GM19351 (cell line): ENCODE measurements around the gene ZNF626.
"Not testable (repeated sequence)": the region's sequence is repeated elsewhere in the genome, so short reads cannot be mapped to it uniquely, and the experiment has no call there.

ENCODE experiments used
- ATAC-seq: cut with Tn5 transposase; IDR thresholded peaks from one replicate; pipeline ENCODE4 v1.9.1; 2021; ENCODE audit warnings: mild to moderate bottlenecking, moderate library complexity; ENCODE audit not compliant: unreplicated experiment

Gene ZNF626

DNA sequence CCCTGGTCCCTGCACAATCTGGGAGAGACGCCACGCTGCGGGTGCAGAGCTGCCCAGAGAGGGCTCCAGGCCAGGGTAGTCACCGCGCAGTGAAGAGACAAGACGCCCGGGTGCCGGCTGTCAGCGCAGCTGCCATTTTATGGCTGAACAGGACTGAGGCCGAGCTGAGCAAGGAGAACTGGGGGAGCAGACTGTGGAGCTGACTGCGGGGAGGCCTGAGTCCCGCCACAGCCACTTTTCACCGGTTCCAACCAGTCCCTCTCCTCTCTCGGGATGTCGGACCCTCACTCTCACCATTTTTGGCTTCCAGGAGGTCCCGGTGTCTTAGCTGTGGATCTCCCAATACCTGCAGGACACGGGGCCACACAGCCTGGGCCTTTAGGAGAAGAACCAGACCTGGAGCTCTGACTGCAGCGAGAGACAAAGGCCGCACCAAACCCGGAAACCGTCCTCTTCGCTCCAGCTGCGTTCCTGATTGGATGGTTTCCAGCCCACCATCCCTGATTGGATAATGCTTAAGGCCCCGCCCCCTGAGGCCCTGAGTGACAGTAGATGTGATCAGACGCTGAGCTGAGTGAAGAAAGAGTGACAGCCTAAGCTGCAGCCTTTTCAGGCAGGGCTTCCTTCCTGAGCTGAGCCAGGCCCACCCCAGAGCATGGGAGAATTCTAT is at the start of gene ZNF626:
Gene ZNF626, minus strand, starts transcription at position 422 of the 670 bp plus-strand sequence. Its CDS starts 125 bp downstream, at position 297.
- peak; percentile 69 for ATAC-seq

DNA sequence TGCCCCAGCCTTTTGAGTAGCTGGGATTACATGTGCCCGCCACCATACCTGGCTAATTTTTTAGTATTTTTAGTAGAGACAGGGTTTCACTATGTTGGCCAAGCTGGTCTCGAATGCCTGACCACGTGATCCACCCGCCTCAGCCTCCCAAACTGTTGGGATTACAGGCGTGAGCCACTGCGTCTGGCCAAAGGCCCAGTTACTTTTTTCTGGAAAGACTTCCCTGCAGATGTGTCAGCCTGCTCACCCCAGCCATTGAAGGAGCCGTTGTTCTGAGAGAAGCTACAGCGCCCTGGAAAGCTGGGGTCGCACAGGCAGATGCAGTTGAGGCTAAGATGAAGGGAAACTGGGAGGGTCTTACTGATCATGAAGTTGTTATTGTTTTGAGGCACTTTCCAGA is 7.9 kb upstream of the ZNF626 start:
- no peak for ATAC-seq

DNA sequence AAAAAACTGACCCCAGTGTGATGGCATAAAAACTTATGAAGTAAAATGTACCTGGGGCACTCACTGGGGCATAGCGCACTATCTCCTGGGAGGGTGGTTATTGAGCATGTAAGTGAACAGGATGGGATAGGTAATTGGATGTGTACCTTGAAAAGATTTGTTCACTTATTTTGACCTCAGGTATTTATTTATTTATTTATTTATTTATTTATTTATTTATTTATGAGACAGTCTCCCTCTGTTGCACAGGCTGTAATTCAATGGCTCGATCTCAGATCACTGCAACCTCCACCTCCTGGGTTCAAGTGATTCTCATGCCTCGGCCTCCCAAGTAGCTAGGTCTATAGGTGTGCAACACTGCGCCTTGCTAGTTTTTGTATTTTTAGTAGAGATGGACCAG is 5.9 kb upstream of the ZNF626 start:
- ATAC-seq: no peak

DNA sequence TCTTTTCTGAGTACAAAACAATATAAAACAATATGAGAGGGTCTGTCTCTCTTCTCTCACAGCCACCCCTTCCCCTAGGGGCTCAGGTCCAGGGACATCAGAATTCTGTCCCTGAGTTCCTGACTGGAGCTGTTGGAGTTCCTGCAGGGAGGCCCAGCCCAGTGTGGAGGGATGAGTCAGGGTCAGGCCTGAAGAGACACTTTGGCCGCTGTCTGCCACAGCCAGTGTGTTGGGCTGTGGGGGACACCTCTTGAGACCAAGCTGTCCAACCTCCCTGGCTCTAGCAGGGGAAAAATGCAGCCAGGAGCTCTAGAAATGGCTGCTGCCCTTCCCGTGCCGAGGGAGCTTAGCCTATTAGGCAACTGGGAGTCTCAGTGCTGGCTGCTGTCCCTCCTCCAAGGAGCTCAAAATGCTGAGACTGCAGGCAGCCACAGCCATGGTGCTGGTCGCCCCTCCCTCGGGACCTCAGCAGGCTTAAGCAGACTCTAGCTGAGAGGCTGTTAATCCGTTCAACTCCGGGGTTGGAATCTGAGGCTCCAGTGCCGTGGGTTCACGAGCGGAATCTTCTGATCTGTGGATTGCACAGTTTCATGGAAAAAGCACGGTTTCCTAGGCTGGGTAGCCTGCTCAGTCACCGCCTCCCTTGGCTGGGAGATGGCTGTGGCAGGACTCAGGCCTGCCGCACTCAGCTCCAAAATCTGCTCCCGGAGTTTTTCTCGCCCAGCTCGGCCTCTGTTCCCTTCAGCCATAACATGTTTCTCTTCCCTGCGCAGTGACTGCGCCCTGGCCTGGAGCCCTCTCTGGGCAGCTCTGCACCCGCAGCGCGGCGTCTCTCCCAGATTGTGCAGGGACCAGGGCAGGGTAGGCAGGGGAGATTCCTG is 3.8 kb upstream of the ZNF626 start:
- no peak for ATAC-seq

DNA sequence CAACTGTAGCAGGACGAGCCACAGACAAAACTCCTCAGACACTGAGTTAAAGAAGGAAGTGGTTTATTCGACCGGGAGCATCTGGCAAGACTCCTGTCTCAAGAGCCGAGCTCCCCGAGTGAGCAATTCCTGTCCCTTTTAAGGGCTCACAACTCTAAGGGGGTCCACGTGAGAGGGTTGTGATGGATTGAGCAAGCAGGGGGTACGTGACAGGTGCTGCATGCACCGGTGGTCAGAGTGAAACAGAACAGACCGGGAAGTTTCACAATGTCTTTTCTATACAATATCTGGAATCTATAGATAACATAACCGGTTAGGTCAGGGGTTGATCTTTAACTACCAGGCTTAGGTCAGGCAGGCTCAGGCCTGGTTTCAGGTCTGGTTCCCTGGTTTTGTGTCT is 3.1 kb upstream of the ZNF626 start:
- ATAC-seq: not testable (repeated sequence)

DNA sequence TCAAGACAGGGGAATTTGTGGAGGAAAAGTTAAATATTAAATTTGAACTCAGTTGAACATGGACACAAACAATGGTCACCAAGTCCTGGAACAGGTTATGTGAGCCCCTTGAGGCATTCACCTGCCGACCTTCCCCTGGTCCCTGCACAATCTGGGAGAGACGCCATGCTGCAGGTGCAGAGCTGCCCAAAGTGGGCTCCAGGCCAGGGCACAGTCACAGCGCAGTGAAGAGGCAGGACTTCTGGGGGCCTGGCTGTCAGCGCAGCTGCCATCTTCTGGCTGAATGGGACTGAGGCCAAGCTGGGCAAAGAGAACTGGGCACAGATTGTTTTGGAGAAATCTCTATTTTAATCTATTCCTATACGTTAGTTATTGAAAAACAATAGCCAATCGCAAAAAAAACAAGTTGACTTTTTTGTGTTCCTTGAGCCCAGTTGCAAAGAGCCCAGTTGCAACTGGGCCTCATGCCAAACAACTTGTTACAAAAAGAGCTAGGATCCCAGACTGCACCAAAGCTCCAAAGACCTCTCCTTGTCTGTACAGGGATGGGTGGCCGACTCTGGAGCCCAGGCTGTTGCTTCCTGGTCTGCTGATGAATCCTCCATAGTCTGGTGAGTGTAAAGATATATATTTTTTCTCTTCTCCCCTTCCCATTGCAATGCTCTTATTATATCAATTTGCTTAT is 1.2 kb upstream of the ZNF626 start:
- no peak for ATAC-seq

DNA sequence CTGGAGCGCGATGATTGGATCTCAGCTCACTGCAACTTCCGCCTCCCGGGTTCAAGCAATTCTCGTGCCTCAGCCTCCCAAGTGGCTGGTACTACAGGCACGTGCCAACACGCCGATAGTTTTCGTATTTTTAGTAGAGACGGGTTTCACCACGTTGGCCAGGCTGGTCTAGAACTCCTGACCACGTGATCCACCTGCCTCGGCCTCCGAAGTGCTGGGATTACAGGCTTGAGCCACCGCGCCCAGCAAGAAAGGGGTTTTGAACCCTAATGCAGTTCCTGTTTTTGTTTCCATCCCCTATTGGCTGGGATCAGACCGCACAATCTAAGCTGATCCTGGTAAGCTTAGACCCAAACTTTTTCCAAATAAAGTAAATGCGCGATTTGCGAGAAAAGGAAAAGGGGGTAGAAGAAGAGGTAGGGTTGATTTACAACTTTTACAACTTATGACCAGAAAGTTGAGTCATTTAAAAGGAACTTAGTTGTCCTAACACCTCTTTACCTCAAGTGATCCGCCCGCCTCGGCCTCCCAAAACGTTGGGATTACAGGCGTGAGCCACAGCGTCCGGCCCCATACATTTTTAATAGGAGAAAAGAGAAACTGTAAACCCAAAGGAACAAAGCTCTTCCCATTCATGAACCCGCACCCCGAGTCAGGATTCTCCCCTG is 764 bp downstream of the ZNF626 start:
- ATAC-seq: no peak

DNA sequence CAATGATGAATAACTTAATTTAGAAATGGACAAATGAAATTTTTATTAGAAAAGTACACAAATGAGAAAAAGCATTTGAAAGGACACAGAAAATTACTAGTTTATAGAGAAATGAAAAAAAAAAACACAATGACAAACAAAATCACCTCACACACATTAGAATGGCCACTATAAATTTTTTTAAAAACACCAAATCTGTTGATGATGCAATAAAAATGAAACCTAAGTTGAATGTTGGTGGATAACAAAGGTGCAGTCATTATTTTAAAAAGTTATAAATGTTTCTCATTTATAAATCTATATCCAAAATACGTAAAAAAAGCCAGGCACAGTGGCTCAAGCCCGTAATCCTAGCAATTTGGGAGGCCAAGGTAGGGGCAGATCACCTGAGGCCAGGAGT is 20.8 kb downstream of the ZNF626 start:
- ATAC-seq: no peak

DNA sequence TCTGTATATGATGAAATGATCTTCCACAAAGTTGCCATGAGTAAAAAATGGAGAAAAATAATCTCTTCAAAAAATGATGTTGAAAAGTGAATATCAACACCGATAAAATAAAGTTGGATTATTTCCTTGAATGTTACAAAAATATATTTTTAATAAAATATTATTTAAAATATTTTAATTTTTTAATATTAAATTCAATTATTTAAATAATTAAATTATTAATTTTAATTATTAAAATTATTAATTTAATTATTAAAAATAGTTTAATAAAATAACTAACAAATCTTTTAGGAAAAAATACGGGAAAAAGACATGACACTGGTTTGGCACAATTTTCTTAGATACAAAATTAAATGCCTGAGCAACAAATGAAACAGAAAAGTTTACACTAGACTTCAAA is 21.3 kb downstream of the ZNF626 start:
- ATAC-seq: no peak

DNA sequence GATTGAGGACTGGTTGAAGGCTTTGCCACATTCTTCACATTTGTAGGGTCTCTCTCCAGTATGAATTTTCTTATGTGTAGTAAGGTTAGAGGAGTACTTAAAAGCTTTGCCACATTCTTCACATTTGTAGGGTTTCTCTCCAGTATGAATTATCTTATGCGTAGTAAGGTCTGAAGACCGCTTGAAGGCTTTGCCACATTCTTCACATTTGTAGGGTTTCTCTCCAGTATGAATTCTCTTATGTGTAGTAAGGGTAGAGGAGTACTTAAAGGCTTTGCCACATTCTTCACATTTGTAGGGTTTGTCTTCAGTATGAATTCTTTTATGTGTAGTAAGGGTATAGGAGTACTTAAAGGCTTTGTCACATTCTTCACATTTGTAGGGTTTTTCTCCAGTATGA is 36.8 kb downstream of the ZNF626 start:
- ATAC-seq: not testable (repeated sequence)

DNA sequence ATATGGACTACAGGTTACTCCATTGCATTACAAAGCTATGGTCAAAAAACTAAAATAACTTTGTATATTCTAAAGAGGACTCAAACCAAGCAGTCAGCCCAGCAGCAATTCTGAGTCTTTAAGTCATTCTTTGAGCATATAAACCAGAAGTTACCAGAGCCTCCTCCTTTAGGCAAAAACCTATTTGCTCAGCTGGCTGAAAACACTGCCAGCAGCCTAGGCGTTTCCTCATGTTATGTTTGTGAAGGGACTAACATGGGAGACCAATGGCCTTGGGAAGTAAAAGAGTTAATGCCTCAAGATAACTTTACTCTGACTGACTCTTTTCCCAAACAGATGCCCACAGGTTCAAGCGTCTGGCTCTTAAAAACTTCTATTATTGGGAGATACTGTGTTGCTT is 45.3 kb downstream of the ZNF626 start:
- no peak for ATAC-seq

DNA sequence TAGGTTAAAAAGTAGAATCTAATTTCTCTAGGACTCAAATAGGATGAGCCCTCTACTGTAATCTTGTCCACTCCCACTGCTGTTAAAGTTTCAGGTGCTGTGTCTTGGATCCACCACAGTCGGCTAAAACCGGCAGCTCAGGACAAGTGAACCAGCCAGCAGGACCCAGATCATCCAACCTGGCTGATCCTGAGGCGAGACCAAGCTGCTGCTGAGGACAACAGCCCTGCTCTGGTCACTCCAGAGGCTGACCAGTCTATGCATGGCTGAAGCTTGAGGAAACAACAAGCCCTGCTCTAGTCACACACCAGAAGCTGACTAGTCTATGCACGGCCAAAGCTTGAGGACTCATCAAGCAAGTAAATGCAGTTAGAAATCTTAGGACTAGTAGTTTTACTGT is 46.4 kb downstream of the ZNF626 start:
- ATAC-seq: not testable (repeated sequence)

DNA sequence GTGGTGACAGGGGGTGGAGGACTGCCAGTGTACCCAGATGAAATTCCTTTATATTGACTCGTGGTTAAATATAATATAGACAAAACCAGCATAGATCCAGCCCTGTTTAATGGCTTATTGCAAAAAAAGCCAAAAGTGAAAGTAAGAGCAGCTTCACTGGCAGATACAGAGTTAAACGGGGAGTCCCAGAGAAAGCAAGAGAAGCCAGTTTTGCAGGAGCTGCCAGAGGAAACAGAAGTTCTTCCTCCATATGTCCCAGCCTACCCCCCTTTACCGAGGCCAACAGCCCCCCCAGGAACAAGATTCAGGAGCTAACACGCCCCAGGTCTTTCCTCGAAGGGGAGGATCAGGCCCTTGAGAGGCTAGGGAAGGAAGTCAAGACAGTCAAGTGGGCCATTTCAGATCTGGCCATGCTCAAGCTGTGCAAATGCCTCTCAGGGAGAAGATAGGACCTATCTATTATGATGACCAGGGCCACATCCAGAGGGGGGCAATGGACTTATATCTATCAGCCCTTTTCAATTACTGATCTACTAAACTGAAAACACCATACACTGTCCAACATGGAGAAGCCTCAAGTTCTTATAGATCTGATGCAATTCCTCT is 48.6 kb downstream of the ZNF626 start:
- no peak for ATAC-seq

DNA sequence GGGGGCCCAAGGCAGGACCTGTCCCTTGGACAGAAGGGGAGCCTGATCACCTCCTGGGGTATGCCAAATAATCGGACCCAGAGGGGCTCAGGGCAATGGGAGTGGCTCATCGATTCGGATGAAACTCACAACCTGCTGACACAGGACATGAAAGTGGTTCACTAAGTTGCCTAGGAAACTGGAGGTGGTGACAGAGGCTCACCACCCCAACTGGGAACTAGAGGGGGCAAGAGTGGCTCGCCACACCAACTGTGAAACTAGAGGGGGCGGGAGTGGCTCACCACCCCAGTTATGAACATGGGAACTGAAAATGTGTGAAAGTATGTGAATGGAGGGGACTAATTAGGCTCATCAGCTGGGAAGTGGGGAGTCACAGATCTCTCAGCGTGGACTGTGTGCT is 49.5 kb downstream of the ZNF626 start:
- ATAC-seq: no peak

DNA sequence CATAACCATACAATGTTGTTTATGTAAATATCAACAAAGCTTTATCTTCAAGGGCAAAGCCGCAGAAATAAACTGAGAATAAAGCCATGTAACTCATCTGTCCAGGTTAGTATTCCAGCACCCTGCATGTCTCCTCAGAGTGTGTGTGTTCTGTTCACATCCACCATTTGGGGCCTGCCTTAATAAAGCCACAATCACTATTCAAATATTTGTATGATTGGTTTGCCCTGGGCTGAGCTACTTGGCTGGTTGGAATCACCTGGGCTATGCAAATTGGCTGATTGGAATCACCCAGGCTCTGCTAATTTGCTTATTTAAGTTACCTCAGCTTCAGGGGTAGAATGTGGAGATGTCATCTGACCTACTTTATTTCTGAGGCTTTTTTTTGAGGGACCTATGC is 53.4 kb downstream of the ZNF626 start:
- no peak for ATAC-seq
